Measurements from ENCODE around the gene SLC10A6. TPM values are rescaled to one million over a fixed set of nuclear protein-coding genes. Genes with fewer than 3 reads are reported as not detected.

The SLC10A6 gene
- total and polyA plus RNA-seq, 8 donors: 0.14 to 1.00 (median 0.26) TPM

GRCh38 chr4:86833615-86834014 lies 15.6 kb downstream of the SLC10A6 start:
- Histone ChIP-seq H3K9me3 (no peaks in the 10 kb centered on the region), H3K27ac (no peak overlapping the region), H3K4me3 (no peak overlapping the region), H3K4me1 (no peaks in the 10 kb centered on the region), H3K36me3 (no peaks in the 10 kb centered on the region), H3K27me3 (no peaks in the 10 kb centered on the region)
- DNase-seq (no peak), FAIRE-seq (no peak), ATAC-seq (no peak)
- TF ChIP-seq CTCF (IDR thresholded peaks at IDR 0.05): no peak
- WGBS, 2 donors: 94% methylated on average over 1 of the region's 1 CpG
- intact Hi-C loops (cut with DNase I): no loop called here

GRCh38 chr4:86831262-86832130 lies 17.7 kb downstream of the SLC10A6 start:
- FAIRE-seq (no peak), DNase-seq (no peak), ATAC-seq (peak in 3 of 4 donors; percentile 62 to 78 (median 73))
- Histone ChIP-seq H3K27ac (peak overlapping the region in 1 of 4 donors; percentile 27), H3K36me3 (no peaks in the 10 kb centered on the region), H3K9me3 (no peaks in the 10 kb centered on the region), H3K4me1 (no peaks in the 10 kb centered on the region), H3K27me3 (no peaks in the 10 kb centered on the region), H3K4me3 (no peak overlapping the region)
- intact Hi-C loops (cut with DNase I): no loop called here
- no peak for TF ChIP-seq CTCF (IDR thresholded peaks at IDR 0.05)
- whole genome bisulfite sequencing, 2 donors: 62 to 72% methylated on average over 5 of the region's 5 CpGs

- H3K4me1 ChIP-seq: no peaks in the 10 kb centered on the region
- no peak overlapping the region for H3K27ac ChIP-seq
- no peak for DNase-seq
- intact Hi-C loops (cut with DNase I): no loop called here
- H3K9me3 ChIP-seq: no peaks in the 10 kb centered on the region
- 73 to 80% methylated on average over 3 of the region's 3 CpGs for WGBS, 2 donors
- TF ChIP-seq CTCF (IDR thresholded peaks at IDR 0.05): no peak
- no peak for FAIRE-seq
- no peak for ATAC-seq
- H3K36me3 ChIP-seq: no peaks in the 10 kb centered on the region
- H3K4me3 ChIP-seq: no peak overlapping the region
- H3K27me3 ChIP-seq: no peaks in the 10 kb centered on the region
Measured at GRCh38 chr4:86825511-86825910, 23.7 kb downstream of the SLC10A6 start.

GRCh38 chr4:86822136-86822535 lies 27.0 kb downstream of the SLC10A6 start:
- Histone ChIP-seq H3K4me1 (no peaks in the 10 kb centered on the region), H3K27ac (no peak overlapping the region), H3K9me3 (no peaks in the 10 kb centered on the region), H3K36me3 (no peaks in the 10 kb centered on the region), H3K27me3 (no peaks in the 10 kb centered on the region), H3K4me3 (no peak overlapping the region)
- DNase-seq (no peak), ATAC-seq (no peak), FAIRE-seq (no peak)
- WGBS, 2 donors: 93 to 95% methylated on average over 2 of the region's 2 CpGs
- TF ChIP-seq CTCF (IDR thresholded peaks at IDR 0.05): no peak
- intact Hi-C loops (cut with DNase I): no loop called here

GRCh38 chr4:86821151-86821550 lies 28.0 kb downstream of the SLC10A6 start:
- no peak for TF ChIP-seq CTCF (IDR thresholded peaks at IDR 0.05)
- no peaks in the 10 kb centered on the region for H3K27me3 ChIP-seq
- H3K4me3 ChIP-seq: no peak overlapping the region
- no peak for ATAC-seq
- no peak for DNase-seq
- no peak for FAIRE-seq
- H3K4me1 ChIP-seq: no peaks in the 10 kb centered on the region
- H3K27ac ChIP-seq: no peak overlapping the region
- WGBS, 2 donors: 54 to 83% methylated on average over 1 of the region's 1 CpG
- H3K36me3 ChIP-seq: no peaks in the 10 kb centered on the region
- no peaks in the 10 kb centered on the region for H3K9me3 ChIP-seq
- intact Hi-C loops (cut with DNase I): no loop called here

Measured in pancreas (tissue), 10 donors.